ENCODE results near the gene CNPY3. TPM values are rescaled to one million over a fixed set of nuclear protein-coding genes. Genes with fewer than 3 reads are reported as not detected.
"Not testable (repeated sequence)": the region's sequence is repeated elsewhere in the genome, so short reads cannot be mapped to it uniquely, and the experiment has no call there.

The CNPY3 gene
- total RNA-seq, 4 donors from 2014 or later, result 23.3 to 37.9 (median 36.8) TPM

DNA sequence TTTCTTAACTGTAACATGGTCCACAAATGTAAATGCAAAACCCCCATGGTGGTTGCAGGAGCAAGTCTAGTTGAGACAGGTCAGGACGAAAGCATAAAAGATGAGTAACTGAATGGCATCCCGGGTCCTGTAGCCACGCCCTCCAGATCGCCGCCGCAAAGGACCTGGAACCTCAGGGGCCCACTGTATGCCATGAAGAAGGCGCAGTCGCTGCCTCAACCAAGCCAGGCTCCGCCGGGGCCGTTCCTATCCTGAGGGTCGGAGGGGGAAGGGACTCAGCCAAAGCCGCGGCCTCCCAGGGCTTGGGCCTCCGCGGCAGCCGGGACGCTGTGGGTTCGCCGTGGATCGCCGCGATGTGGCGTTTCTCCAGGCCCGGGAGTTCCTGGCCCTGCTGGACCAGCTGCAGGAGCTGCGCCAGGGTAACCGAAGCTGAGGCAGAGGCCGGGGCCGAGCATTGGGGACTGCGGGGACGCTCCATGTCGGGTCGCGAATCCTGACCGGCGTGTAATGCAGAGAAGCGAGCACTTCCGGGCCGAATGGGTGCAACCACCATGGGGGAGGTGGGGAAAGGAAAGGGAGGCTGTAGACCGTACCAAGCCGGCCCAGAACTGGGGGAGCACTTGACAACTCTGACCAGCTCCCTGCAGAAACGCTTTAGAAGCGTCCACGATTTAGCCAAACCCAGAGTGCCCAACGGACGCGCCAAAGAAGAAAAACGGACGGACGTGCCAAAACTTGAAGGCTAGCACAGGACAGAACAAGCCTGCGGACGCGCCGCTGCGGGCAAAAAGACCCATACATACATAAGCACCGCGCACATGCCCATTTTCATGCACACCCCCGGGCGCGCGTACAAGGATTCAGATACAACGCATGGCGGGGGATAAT is 38.7 kb upstream of the CNPY3 start:
- Histone ChIP-seq H3K9me3 (no peaks in the 10 kb centered on the region), H3K27ac (peak overlapping the region; percentile 83 to 95 (median 92)), H3K4me1 (peaks cover 0 to 17% (median 4%) of the 10 kb centered on the region in 3 donors), H3K4me3 (peak overlapping the region; percentile 93 to 96), H3K27me3 (no peaks in the 10 kb centered on the region), H3K36me3 (peaks cover 0 to 36% of the 10 kb centered on the region in 2 donors)
- 0% methylated on average over 12 to 27 of the region's 63 CpGs for WGBS, 2 donors (ENCODE audit: low coverage in 1 of 2)
- TF ChIP-seq EP300 (IDR thresholded peaks at IDR 0.05), result no peak
- TF ChIP-seq POLR2A (IDR thresholded peaks at IDR 0.05), result peak; percentile 62 to 69
- TF ChIP-seq POLR2AphosphoS5 (IDR thresholded peaks at IDR 0.05), result peak; percentile 87
- TF ChIP-seq, protein P1, sequence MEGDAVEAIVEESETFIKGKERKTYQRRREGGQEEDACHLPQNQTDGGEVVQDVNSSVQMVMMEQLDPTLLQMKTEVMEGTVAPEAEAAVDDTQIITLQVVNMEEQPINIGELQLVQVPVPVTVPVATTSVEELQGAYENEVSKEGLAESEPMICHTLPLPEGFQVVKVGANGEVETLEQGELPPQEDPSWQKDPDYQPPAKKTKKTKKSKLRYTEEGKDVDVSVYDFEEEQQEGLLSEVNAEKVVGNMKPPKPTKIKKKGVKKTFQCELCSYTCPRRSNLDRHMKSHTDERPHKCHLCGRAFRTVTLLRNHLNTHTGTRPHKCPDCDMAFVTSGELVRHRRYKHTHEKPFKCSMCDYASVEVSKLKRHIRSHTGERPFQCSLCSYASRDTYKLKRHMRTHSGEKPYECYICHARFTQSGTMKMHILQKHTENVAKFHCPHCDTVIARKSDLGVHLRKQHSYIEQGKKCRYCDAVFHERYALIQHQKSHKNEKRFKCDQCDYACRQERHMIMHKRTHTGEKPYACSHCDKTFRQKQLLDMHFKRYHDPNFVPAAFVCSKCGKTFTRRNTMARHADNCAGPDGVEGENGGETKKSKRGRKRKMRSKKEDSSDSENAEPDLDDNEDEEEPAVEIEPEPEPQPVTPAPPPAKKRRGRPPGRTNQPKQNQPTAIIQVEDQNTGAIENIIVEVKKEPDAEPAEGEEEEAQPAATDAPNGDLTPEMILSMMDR (IDR thresholded peaks at IDR 0.05), result no peak
- ATAC-seq, result peak; percentile 99

DNA sequence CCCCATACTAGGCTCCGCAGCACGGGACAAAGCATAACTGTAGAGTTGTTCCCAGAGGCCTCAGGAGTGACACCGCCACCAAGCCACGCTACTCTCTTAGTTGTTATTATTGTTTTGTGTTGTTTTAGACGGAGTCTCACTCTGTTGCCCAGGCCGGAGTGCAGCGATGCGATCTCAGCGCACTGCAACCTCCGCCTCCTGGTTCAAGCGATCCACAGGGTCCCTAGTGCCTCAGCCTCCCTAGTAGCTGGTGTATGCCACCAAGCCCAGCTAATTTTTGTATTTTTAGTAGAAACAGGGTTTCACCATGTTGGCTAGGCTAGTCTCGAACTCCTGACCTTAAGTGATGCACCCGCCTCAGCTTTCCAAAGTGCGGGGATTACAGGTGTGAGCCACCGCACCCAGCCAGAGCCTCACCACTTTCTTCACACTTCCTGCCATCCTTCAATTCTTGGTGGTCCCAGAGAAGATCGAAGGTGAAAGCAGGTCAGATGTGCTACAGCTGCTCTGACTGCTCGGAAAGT is 38.0 kb upstream of the CNPY3 start:
- Histone ChIP-seq H3K27me3 (no peaks in the 10 kb centered on the region), H3K36me3 (peaks cover 0 to 29% of the 10 kb centered on the region in 2 donors), H3K9me3 (no peaks in the 10 kb centered on the region), H3K4me1 (peaks cover 0 to 17% (median 4%) of the 10 kb centered on the region in 3 donors), H3K4me3 (peak overlapping the region; percentile 93 to 96), H3K27ac (peak overlapping the region; percentile 5 to 95 (median 92))
- no peak for ATAC-seq
- 14 to 20% methylated on average over 6 to 12 of the region's 17 CpGs for WGBS, 2 donors (ENCODE audit: low coverage in 1 of 2)
- TF ChIP-seq POLR2A (IDR thresholded peaks at IDR 0.05) (no peak), EP300 (IDR thresholded peaks at IDR 0.05) (no peak), POLR2AphosphoS5 (IDR thresholded peaks at IDR 0.05) (no peak)
- TF ChIP-seq, protein P1 (IDR thresholded peaks at IDR 0.05), result no peak

DNA sequence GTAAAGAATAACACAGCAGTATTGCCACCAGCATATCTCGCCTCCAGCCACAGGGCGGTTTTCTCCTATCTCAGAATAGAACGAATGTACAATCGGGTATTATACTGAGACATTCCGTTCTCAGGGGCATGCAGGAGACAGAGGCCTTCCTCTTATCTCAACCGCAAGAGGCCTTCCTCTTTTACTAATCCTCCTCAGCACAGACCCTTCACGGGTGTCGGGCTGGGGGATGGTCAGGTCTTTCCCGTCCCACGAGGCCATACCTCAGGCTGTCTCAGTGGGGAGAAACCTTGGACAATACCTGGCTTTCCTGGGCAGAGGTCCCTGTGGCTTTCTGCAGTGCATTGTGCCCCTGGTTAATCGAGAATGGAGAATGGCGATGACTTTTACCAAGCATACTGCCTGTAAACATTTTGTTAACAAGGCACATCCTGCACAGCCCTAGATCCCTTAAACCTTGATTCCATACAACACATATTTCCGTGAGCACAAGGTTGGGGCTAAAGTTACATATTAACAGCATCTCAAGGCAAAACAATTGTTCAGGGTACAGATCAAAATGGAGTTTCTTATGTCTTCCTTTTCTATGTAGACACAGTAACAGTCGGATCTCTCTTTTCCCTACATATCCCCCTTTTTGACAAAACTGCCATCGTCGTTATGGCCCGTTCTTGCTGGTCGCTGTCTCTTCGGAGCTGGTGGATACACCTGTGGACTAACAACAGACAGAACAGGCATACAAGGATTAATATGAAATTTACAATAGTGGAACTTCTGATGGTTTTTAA is 35.0 kb upstream of the CNPY3 start:
- H3K27ac ChIP-seq, H3K9me3 ChIP-seq, H3K36me3 ChIP-seq, H3K4me3 ChIP-seq, H3K27me3 ChIP-seq, ATAC-seq: not testable (repeated sequence)
- WGBS, 2 donors (ENCODE audit: low coverage in 1 of 2), result 65 to 77% methylated on average over 6 to 19 of the region's 19 CpGs
- peaks cover 0 to 23% (median 4%) of the 10 kb centered on the region in 3 donors for H3K4me1 ChIP-seq

DNA sequence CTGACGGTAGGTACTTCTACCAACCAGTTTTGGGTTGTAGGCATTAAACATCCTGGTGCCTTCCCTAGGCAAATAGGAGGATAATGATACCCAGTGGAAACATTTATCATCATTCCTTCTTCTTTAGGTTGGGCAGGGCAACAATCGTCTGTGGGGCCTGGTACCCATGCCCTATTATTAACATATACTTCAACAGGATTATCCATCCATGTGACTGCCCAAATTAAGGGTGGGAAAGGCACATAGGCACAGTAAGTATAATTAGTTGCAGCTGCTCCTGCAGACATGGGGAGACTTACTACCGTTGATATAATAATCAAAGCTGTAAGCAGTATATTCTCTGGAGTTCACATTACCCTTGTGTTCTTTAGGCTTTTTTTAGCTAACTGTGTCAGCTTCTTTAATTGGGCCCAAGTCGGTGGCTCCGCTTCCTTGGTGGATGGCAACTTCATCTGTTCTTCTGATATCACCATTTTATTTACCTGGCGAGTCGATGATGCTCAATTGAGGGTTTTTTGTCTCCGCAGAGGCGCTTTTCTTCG is 33.0 kb upstream of the CNPY3 start:
- Histone ChIP-seq H3K27me3 (no peaks in the 10 kb centered on the region), H3K27ac (no peak overlapping the region), H3K4me3 (no peak overlapping the region), H3K9me3 (no peaks in the 10 kb centered on the region), H3K4me1 (peaks cover 0 to 11% (median 0%) of the 10 kb centered on the region in 3 donors), H3K36me3 (no peaks in the 10 kb centered on the region)
- 76 to 79% methylated on average over 8 to 10 of the region's 10 CpGs for WGBS, 2 donors (ENCODE audit: low coverage in 1 of 2)
- no peak for TF ChIP-seq POLR2AphosphoS5 (IDR thresholded peaks at IDR 0.05)
- TF ChIP-seq POLR2A (IDR thresholded peaks at IDR 0.05), result no peak
- TF ChIP-seq, protein P1 (IDR thresholded peaks at IDR 0.05), result no peak
- no peak for TF ChIP-seq EP300 (IDR thresholded peaks at IDR 0.05)
- no peak for ATAC-seq

DNA sequence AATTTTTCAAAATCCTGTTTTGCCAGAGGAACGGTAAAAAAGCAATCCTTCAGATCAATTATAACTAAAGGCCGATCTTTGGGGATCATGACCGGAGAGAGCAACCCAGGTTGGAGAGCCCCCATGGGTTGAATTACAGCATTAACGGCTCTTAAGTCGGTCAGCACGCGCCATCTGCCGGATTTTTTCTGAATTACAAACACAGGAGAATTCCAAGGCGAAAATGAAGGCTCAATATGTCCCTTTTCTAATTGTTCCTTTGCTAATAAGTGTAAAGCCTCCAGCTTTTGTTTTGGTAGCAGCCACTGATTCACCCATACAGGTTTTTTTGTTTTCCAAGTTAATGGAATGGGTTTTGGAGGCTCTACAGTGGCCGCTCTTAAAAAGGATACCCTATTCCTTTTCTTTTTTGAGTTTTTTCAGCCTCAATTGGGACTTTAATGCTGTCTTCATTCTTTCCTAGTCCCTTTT is 30.4 kb upstream of the CNPY3 start:
- Histone ChIP-seq H3K4me1 (peaks cover 0 to 13% (median 0%) of the 10 kb centered on the region in 3 donors), H3K4me3 (no peak overlapping the region), H3K9me3 (no peaks in the 10 kb centered on the region), H3K27ac (no peak overlapping the region), H3K27me3 (no peaks in the 10 kb centered on the region), H3K36me3 (no peaks in the 10 kb centered on the region)
- ATAC-seq, result no peak
- 2 to 10% methylated on average over 6 to 10 of the region's 10 CpGs for WGBS, 2 donors (ENCODE audit: low coverage in 1 of 2)
- TF ChIP-seq POLR2AphosphoS5 (IDR thresholded peaks at IDR 0.05), result no peak
- no peak for TF ChIP-seq POLR2A (IDR thresholded peaks at IDR 0.05)
- no peak for TF ChIP-seq EP300 (IDR thresholded peaks at IDR 0.05)
- TF ChIP-seq, protein P1 (IDR thresholded peaks at IDR 0.05), result peak; percentile 65 to 87 (median 82)

Measured in gastroesophageal sphincter (tissue), 4 donors.